HS-5 (cell line): ENCODE data around the gene MACROD2.
A peak's percentile ranks its signal among the peaks of the same experiment; 100 is the strongest.
"Not testable (repeated sequence)": the region's sequence is repeated elsewhere in the genome, so short reads cannot be mapped to it uniquely, and the experiment has no call there.

Experiments
- DNase-seq: peaks from one replicate; pipeline ENCODE4 v3.0.0-alpha.2; 2012; ENCODE audit warnings: low read depth

The MACROD2 gene

DNA sequence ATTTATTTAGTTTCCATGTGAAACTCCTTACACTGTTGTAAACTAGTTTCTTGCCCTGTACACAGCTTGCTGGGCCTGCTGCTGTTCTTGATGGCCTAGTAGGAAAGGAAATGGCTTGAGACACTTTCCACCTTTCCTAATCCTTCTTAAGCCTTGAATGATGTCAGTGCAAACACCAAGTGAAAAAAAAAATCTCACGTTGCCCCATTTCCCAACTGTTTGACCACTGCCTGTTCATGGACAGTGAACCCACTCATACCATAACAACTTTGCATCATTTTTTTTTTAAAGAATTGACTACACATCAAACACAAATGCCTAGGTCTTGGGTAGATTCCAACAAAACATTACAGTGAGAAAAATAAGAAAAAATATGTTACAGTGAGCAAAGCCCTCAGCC is 995.7 kb downstream of the MACROD2 start:
- no peak for DNase-seq

DNA sequence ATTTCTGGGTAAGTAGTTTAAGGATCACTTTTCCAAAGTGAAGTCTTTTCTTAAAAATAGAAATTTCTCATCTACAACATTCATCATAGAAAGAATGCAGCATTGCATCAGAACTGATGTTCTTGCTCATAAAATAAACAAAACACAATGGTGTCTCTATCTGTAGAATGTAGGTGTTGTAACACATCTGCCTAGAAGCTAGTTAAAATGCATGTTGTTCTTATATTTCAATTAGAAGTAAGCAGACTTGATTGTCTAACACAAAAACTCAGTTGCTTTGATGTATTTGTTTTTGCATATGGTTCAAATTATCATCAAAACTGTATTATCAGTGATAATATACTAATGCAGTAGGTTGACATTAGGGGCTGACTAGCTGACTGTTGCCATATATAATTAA is 996.8 kb downstream of the MACROD2 start:
- no peak for DNase-seq

DNA sequence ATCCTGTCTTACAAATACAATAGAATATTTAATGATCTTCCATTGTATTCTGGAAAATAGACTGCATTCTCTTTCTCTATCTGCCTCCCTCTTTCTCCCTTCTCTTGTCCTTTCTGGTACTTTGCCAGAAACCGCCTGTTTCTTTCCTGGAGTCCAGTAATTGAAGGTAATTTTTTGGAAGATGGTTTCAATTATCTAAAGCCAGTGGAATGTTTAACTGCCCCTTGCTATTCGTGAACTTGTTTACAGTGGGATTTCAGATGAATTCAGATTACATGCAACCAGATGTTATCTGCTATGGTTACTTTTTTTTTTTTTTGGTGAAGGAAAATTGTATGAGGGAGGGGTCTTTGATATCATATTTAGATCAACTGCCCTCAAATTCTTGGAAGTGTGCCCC is 997.6 kb downstream of the MACROD2 start:
- DNase-seq, result no peak

DNA sequence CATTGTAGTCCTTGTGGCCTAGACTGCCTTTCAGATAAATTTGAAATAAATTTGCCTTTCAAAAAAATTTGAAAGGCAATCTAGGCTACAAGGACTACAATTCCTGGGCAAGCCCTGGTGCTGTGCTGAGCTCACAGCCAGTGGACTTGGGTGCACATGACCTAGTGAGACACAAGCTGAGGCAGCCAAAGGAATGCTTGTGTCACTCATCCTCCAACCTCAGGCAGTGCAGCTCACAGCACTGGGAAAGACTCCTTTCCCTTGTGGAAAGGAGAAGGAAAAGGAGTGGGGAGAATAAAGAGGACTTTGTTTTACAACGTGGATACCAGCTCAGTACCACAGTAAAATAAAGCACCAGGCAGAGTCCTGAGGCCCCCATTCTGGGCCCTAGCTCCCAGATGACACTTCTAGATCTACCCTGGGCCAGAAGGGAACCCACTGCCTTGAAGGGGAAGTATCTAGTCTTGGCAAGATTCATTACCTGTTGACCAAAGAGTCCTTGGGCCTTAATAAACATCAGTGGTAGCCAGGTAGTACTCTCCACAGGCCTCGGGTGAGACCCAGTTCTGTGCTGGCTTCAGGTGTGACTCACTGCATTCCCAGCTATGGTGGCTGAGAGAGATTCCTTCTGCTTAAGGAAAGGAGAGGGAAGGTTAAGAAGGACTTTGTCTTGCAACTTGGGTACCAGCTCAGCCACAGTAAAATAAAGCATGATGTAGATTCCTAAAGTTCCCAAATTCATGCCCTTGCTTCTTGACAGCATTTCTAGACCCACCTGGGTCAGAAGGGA is 1001.8 kb downstream of the MACROD2 start:
- no peak for DNase-seq

DNA sequence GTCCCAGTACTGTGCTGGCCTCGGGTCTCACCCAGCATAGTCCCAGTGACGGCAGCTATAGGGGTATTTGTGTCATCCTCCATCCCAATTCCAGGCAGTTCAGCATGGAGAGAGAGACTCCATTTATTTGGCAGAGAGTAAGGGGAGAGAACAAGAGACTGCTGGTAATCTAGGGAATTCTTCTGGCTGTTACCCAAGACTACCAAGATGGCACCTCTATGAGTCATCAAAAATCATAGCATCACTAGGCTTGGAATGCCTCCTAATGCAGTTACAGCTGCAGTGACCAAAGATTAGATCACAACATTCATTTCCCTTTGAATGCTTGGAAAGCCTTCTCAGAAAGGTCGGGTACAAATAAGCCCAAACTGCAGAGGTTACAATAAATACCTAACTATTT is 1002.5 kb downstream of the MACROD2 start:
- peak; percentile 80 for DNase-seq

DNA sequence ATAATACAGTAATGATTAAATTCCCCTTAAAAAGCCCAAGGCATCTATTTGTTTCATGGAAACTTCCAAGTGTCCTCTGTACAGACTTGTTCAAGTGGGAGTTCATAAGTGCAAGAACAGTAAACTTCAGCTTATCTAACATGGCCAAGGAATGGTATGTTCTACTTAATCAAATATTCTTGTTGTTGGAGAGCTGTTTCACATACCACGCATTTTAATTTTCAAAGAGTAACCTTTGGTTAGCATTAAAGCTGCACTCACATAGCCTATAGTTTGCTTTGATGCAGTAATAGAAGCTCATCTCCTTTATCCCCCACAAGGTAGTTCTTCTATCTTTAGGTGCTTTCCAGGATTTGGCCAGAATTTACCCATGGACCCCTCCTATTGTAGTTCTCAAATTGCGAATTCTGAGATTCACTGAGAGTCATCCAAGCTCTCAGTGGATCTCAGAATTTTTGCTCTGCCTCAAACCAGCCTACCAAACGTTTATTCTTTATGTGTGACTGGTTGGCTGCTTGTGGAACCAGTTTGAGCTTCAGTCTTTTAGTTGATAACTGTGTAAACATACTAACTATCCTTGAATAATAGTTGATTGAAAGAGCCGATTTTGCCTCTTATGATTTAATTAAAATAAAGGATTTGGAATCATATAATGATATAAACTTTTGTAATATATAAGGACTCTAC is 1010.1 kb downstream of the MACROD2 start:
- no peak for DNase-seq

DNA sequence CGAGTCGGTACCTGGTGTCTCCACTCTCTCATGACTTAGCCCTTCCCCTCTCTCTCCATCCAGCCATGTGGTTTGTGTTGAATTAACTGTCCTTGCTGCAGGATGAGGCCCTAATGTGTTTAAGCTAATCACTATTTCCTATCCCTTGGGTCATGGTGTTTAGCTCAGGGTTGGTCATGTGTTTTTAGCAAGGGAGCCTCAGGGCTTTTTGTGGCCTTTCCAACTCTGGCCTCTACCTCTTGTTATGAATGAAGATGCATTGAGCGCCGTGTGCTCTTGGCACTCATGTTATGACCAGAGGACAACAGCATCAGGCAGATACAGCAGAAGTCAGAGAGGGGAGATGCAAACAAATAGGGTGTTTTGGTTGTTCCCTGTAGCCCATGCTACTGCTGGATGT is 1016.3 kb downstream of the MACROD2 start:
- DNase-seq, result no peak

DNA sequence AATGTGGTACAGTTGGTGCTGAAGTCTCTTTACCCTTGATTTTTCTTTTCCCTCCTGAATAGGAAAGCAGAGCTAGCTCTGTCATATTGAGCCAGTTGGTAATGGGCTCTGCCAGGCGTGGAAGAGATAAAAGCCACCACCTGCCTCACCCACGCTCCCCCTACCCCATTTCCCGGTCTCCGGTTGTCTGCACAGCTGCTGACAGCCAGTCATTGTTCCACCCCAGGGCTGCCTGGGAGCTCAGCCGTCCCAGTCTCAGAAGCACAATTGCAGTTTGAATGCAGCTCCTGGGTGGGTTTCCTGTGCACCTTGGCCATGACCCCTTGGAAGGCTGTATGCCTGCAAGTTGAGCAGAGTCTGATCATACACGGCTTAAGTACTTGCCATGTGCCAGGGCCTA is 1017.2 kb downstream of the MACROD2 start:
- no peak for DNase-seq

DNA sequence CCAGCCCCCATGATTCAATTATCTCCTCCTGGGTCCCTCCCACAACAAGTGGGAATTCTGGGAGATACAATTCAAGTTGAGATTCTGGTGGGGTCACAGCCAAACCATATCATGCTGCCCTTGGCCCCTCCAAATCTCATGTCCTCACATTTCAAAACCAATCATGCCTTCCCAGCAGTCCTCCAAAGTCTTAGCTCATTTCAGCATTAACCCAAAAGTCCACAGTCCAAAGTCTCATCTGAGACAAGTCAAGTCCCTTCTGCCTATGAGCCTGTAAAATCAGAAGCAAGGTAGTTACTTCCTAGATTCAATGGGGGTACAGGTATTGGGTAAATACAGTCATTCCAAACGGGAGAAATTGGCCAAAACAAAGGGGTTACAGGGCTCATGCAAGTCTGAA is 1021.6 kb downstream of the MACROD2 start:
- not testable (repeated sequence) for DNase-seq

DNA sequence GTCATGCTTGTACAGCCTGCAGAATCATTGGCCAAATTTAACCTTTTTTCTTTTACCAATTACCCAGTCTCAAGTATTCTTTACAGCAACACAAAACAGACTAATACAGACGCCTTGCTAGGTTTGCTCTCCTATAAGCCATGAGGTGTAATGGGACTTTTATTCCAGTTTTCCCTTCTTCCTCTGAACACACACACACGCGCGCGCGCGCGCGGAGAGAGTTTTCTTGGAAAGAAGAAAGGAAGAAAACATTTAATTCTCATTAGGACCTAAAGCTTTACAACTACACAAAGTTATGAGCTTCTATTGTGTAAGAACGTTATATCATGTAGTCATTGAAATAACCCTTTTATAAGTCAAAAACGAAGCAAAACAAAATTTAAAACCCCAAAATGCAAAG is 1023.6 kb downstream of the MACROD2 start:
- DNase-seq, result no peak

DNA sequence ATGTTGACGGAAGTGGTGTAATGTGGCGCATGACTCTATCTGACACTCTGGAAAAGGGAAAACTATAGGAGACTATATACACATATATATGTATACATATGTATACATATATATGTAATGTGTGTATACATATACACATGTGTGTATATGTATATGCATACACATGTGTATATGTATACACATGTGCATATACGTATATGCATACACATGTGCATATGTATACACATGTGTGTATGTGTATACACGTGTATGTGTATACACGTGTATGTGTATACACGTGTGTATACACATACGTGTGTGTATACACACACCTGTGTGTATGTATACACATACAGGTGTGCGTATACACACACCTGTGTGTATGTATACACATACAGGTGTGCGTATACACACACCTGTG is 1025.5 kb downstream of the MACROD2 start:
- DNase-seq, result no peak

DNA sequence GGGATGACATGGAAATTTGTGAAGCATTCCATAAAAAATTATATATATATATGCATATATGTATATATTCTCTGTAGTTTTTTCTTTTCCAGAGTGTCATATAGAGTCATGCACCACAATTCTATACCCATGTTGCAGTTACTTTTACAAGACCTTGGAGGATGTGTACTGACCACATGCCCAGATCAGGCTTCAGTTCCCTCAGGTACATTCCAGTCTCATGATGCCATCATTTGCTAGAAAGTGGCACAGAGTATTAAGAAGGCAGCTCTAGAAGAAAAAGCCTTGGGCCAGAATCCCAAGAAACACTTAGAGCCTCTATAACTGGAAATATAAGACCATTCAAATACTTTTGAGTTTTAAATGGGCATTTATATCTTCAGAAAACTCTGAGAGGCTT is 1027.6 kb downstream of the MACROD2 start:
- no peak for DNase-seq

DNA sequence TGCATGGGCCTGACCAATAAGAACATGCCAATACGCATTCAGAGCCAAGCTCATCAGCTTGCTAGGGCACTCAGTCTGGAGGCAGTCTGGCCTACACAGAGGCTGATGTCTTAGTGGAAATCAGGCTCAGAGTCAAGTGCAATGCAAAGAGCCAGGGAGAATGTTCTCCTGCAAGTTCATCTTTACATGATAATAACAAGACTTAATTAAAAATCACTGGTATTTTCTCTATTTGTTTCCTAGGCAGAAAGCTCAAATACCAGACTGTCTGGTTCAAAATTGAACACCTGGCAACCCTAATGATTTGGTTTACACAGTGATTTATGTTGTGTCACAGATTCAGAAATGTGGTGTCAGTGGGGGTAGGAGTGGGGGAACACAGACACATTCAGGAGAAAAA is 1031.4 kb downstream of the MACROD2 start:
- DNase-seq, result no peak

DNA sequence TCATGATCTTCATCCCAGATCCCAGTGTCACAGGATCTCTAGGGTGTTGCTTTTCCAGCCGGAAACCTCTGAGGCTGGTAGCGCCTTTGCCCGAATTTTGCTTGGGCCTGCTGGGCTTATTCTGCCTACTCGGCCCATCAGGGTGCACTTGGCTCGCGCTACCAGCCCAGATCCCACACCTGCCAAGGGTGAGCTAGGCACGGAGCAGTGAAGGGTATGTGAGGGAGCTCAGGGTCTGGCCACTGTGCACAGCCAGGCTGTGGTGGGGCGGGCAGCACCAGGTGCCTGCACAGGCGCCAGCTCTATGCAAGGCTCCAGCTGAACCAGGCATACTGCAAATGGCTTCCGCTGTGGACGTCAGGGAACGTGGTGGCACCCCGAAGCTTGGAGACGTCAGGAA is 1035.5 kb downstream of the MACROD2 start:
- no peak for DNase-seq

DNA sequence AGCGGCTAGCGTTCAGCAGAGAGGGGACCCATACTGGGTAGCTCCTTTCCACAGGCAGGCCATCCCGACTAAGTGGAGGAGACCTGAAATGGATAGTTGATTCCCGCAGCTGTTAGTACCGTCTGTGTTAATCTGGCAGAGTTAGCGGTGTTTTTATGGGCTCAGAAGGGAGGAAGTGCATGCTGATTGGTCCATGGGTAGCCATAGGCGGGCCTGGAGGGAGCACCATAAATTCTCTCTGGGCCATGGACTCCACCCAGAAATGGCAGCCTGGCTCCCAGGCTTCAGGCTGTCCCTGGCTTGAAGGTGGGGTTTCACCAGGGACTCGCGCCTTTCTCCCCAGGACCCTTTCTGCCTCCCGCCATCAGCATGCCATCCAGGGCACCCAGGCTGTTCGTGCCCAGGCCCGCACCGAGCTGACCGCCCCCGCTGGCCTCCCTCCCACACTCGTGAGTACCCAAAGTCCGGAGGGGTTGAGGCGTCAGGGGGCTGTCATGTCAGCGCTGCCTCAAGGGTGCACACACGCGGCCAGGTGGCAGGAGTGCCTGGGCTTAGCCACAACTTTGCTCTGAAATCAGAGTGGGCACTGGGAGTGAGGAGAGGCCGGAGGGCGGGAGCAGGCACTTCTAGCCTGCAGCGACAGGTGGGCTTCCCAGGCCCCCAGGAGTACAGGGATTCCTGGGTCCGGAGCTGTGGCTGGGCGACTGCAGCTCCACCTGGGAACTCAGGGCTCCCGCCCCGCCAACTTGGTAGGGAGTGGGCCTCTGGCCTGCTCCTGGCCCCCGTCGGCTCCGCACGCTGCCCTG is 1036.4 kb downstream of the MACROD2 start:
- no peak for DNase-seq

DNA sequence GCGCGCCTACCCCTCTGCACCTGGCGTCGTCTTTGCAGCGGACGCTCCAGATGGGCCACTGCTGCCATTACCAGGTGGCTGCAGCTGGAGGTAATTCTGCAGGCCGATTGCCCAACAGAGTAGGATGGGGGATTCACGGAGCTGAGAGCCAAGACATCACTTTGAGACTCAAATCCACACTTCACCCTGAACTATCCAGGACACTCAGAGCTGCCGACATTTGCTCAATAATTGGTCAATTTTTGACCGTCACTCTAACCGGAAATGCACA is 1037.0 kb downstream of the MACROD2 start:
- no peak for DNase-seq

DNA sequence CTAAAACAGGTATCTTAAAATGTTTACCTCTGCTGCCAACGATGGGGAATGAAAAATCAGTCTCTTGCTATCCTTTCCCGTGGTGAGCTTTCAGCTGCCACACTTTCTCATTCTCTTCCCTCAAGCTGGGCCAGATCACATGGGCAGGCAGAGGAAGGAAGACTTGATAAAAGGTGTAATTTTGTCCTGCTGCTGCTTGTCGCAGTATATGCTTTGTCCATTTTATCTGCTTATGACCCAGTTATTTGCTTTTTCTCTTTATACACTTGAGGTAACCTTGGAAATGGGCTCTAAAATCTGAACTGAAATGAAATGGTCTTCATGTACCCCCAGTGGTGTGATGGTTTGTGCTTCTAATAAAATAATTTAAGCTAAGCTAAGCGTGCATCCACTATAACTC is 1038.0 kb downstream of the MACROD2 start:
- DNase-seq, result no peak

DNA sequence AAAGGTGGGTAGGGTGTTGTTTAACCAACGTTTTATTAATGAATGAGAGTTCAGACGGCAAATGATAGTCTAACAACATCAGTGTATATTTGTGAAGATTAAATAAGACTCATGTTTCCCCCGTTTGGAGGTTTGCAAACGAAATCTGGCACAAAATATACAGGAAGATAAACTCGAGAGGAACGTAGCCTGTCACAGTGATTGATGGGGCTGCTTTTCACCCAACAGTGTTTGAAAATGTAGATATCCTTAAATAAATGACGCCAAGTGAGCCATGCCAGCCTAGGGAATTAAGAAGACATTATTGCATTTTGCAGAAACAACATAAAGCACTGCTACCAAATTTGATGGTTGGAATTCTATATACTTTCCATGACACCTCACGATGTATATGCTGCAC is 1038.6 kb downstream of the MACROD2 start:
- no peak for DNase-seq

DNA sequence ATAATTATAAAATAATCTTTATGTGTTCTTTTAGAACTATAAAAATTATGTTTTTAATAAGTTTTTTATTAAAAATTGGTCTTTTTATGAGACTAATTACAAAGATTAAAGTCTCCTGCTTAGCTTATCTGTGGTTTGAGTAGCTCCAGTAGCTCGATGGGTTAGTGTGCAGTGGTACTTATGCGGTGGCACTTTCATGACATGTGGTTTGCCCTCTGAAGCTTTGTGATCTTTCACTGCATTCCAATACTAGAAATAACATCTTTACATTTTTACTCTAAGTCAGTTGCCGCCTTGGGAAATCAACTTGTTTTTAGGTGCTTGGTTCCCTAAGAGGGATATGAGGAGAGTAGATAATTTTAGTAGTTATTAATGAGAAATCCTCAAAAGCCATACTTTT is 1041.6 kb downstream of the MACROD2 start:
- DNase-seq, result no peak

DNA sequence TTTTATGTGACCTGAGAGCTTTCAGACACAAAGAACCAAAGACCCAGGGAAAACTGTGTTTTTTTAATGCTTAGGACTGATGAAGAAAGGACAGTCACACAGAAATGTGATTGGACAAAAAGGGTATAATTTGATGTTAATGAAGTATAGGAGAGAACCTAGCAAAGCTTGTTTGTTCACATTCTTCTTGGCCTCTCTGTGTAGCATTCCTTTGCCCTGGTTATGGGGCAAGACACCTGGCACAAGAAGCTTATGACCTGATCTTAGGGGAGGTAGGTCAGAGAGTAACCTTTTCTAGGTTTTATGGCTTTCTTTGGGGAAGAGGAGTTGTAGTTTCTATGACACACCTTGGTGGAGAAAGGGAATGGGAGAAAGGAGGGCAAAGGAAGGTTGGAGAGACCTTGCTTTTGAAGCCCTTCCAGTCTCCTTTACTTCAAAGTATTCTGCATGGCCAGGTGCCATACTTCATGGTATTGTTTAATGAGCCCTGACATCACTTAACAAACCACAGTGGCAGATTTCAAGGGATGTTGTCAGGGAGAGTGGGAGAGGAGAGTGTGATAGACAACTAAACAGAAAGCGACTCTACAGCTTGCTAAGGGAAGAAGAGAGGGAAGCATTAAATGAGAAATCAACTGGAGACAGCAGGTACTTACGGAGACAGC is 1043.9 kb downstream of the MACROD2 start:
- DNase-seq, result no peak

DNA sequence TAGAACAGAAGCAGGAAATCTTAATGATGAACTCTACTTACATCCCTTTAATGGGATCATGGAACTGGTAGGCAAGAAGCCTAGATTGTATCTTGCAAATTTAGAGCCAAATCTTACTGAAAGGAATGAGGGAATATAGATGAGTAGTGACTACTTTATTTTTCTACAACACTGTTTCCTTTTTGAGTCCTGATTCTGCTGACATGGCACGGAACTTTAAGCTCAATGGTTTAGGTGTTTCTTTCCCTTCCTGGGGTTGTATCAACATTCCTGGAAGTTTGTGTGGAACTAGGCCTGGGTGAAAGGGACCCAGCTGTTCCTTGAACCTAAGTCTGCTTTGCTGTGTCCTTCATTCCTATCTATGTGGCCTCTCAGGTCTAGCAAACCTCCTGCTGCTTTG is 1047.4 kb downstream of the MACROD2 start:
- DNase-seq, result no peak

DNA sequence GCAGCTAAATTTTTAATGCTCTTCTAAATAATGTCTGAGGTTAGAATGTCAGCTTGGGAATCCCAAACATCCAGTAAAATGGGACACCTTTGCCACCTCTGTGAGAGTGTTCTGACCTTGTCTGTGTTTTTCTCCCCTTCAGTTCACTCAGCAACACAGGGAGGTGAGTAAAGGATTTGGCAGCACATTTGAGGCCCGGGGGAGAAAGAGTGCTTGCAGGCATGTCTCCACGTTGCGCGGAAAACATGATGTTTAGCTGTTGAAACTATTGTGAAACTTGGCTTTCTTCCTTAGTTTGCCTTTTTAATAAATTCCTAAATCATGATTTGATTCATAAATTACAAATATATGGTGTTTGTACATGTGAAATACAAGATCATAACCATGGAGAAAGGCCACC is 1049.9 kb downstream of the MACROD2 start:
- DNase-seq, result no peak

DNA sequence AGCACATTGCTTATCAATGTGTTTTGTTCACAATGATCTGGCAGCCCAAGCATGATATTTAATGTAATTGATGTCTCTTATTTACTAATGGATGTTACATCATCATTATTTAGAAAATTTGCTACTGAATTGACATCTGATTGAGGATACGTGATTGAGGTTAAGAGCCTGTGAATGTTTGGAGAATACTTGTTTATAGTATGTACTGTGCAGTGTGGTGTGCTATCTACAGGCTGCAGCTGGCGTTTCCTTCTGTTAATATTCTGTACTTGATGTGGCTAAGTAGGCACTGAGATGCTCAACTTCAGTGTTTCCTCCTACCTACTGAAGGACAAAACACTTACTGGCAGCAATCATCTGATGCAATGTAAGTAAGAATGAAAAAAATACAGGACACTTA is 1051.7 kb downstream of the MACROD2 start:
- no peak for DNase-seq
